Sigmoid colon (tissue), 3 donors: ENCODE data around the gene USP31.

Experiments
- POLR2A ChIP-seq, 2 donors: fragments of 450-650 bp; IDR thresholded peaks; one replicate each; pipeline ENCODE4 v1.6.1; 2016; ENCODE audit warnings: antibody characterized with exemption in 2 of 2, mild to moderate bottlenecking in 2 of 2, moderate library complexity in 2 of 2
- TF ChIP-seq, protein P1 (sequence below), 4 experiments: fragments of 450-650 bp in 3 of 4; fragments of 200-600 bp in 1 of 4; IDR thresholded peaks; one replicate each; pipeline ENCODE4 v1.5.1; 2016 to 2019; ENCODE audit warnings: antibody characterized with exemption in 4 of 4, mild to moderate bottlenecking in 3 of 4, moderate library complexity in 2 of 4

DNA sequence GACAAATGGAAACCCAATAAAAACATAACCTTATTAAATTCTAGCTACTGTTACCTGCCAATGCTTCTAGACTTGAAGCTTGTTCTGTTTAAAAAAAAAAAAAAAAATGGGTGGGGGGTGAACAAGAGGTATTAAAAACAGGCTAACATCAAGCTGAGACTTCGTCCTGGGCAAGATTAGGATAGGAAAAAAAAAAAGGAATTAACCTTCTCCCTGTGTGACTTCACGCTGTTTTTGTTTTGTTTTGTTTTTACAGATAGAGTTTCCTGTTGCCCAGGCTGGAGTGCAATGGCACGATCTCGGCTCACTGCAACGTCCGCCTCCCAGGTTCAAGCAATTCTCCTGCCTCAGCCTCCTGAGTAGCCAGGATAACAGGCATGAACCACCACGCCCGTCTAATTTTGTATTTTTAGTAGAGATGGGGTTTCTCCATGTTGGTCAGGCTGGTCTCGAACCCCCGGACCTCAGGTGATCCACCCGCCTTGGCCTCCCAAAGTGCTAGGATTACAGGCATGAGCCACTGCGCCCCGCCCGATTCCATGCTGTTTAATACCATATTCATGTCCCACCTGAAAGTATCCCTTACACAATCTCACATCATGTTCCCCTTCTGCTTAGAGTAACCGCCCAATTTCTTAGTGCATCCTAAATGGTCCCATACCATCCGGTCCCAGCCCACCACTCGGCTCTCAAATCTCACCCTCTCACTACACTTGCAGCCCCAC lies 2.2 kb downstream of the USP31 start:
- no peak for TF ChIP-seq POLR2A (IDR thresholded peaks at IDR 0.05)
- TF ChIP-seq, protein P1, sequence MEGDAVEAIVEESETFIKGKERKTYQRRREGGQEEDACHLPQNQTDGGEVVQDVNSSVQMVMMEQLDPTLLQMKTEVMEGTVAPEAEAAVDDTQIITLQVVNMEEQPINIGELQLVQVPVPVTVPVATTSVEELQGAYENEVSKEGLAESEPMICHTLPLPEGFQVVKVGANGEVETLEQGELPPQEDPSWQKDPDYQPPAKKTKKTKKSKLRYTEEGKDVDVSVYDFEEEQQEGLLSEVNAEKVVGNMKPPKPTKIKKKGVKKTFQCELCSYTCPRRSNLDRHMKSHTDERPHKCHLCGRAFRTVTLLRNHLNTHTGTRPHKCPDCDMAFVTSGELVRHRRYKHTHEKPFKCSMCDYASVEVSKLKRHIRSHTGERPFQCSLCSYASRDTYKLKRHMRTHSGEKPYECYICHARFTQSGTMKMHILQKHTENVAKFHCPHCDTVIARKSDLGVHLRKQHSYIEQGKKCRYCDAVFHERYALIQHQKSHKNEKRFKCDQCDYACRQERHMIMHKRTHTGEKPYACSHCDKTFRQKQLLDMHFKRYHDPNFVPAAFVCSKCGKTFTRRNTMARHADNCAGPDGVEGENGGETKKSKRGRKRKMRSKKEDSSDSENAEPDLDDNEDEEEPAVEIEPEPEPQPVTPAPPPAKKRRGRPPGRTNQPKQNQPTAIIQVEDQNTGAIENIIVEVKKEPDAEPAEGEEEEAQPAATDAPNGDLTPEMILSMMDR (IDR thresholded peaks at IDR 0.05): no peak
